Measurements from ENCODE around the gene CPN2. TPM values are rescaled to one million over a fixed set of nuclear protein-coding genes. Genes with fewer than 3 reads are reported as not detected.

The CPN2 gene
- total RNA-seq, 1 donor from 2014 or later: not detected

DNA sequence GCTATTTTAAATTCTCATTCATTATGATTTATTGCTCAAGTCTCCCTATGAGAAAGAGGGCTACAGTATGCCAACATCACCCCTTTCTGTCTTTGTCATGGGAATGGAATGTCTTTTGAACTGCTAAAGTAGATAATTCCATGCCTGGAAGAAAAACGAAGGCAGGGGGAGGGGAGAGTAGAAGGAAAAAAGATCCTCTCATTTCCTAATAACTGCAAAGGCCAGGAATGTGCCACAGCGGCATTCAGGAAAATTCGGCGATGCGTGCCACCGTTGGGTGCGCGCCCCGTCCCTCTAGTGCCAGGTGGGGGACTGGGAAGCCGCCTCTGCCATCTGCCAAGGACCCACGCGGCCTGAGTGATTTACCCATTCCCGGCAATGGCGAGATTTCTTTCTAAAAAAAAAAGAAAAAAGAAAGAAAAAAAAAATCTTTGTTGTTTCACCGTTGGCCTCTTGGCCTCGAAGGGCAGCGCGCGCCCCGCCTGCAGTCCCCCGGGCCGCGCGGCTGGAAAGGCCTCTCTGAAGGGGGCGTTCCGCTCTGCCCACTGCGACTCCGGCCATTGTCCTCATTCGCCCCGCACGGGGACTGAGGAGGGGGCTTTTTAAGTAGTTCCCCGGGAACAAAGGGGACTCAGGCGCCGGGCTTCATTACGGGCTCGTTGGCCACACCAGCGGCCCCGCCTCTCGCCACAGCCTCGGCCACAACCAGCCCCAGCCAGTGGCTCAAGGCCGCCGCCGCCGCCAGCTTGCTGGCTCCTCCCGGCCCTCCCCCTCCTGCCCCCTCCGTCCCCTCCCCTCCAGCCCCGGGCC lies 54.5 kb downstream of the CPN2 start:
- peak in 1 of 2 donors; percentile 60 for DNase-seq (ENCODE audit: low read depth in 2 of 2)

DNA sequence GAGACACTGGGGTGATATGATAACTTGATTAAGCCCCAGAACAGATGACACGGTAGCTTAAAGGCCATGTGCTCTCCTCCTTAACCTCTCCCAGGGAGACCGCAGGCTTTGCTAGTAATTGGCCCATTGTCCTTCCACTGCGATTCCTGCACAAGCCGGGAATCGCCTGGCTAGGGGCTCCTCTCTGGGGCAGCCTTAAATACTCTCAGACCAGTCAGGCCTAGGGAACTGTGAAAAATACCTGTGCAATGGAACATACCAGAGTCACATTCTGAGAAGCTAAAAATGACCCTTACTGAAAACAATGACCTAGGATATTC lies 56.3 kb downstream of the CPN2 start:
- no peak for DNase-seq (ENCODE audit: low read depth in 2 of 2)

DNA sequence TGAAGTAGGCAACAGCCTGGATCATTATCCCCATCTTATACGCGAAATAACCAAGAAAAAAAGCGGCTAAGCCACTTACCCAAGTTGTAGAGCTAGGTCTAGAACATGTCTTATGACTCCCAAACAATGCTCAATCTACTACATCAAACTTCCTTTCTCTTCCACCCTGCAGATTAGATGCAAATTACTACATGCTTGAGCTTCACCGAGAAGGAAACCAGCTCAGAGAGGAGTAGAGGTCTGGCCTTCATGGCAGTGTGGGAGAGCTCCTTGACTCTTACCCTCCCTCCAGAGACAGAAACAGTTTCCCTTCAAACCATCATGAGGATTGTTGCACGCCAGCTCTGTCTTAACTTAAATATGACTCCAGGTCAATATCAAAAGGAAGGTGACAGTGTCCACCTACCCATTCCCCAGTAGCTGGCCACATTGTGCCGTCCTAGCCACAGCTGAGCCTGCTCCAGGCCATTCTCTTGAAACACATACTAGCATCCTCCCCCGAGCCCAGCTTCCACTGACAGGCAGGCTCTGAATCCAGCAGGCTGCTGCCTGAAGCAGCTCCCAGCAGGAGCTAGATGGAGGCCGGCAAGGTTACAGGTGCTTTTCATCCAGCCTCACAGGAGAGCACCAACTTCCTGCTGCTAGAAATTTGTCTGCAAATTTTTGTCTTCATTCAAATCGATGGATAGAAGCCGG lies 56.8 kb downstream of the CPN2 start:
- DNase-seq (ENCODE audit: low read depth in 2 of 2): no peak

DNA sequence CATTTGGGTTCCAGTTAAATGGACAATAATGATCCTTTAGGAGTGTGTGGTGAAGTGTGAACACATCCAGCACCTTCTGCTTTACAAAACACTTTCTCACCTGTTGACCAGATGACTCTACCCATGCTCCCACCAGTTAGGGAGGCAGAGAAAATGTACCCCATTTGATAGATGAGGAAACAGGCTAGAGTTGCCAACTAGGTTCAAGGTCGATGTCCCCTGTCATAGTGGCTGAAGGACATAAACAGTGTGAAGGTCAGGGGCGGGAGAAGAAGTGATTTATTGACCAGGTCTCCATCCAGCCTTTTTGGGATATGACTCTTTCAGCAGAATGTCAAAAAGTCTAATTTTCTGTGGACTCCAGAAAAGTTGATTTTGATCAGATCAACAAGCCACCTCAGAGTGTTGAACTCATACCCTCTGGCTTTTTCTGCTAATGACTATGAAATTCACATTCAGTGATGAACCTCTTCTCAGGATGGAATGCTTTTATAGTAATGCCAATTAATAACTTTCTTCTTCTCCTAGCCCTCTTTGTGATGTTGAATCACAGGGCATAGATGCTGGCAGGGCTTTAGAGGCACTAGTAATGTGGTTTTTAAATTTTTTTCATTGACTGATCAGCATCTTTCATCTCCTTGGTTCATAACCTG lies 57.5 kb downstream of the CPN2 start:
- no peak for DNase-seq (ENCODE audit: low read depth in 2 of 2)

DNA sequence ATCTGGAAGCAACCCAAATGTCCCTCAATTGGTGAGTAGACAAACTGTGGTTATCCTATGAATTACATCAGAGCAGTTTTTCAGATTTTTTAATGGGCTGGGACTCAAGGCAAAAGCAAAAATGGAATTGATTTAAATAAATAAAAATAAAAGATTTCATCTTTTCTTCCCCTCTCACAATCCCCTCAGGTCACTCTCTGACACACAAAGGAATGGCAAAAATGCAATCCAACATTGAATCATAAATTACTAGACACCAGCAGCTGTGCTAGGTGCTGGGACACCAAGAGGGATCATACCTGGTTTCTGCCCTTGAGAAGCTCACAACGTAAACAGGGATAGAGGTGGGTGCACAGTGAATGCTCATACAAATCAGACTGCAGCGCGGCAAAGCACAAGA lies 58.8 kb downstream of the CPN2 start:
- no peak for DNase-seq (ENCODE audit: low read depth in 2 of 2)

Other genes starting within 250 kb of the CPN2 start
- 48.8 and 71.8 TPM in 2 replicates for gene HES1, start 215.2 kb downstream of the CPN2 start, total RNA-seq
- 0.38 and 0.51 TPM in 2 replicates for gene LRRC15, start 18.4 kb upstream of the CPN2 start, total RNA-seq
- 0.13 TPM in 2 replicates for gene GP5, start 47.9 kb upstream of the CPN2 start, total RNA-seq
- 88.6 and 125 TPM in 2 replicates for gene ATP13A3, start 135.7 kb upstream of the CPN2 start, total RNA-seq

All from dermis microvascular lymphatic vessel endothelial cell (primary cell).